ENCODE data around the gene FAM110D. TPM values are rescaled to one million over a fixed set of nuclear protein-coding genes. Genes with fewer than 3 reads are reported as not detected.

Gene FAM110D
- total and polyA plus RNA-seq, 3 donors from 2014 or later = 1.3 to 3.2 (median 1.8) TPM

DNA sequence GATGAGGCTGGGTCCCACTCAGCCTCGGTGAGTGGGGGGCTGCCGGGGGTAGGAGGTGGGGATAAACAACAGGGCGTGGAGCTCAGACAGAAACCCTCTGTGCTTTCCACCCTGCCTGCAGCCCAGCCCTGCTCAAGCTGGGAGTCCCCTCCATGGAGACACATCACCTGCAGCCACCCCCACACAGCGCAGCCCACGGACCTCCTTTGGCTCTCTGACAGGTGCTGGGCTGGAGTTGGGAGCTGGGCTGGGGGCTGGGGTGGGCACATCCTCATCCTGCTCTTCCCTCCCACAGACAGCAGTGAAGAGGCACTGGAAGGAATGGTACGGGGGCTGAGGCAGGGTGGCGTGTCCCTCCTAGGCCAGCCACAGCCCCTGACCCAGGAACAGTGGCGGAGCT lies 29.6 kb downstream of the FAM110D start:
- Histone ChIP-seq H3K36me3 (ENCODE audit: low read depth, missing control alignments) (no peaks in the 10 kb centered on the region), H3K27me3 (no peaks in the 10 kb centered on the region), H3K4me3 (no peak overlapping the region), H3K4me1 (no peaks in the 10 kb centered on the region), H3K9me3 (no peaks in the 10 kb centered on the region), H3K27ac (no peak overlapping the region)
- DNase-seq = no peak
- WGBS, 2 donors = 82% methylated on average over 8 of the region's 8 CpGs; no CpG with 5 or more reads in 1 of the 2 donors
- TF ChIP-seq, protein P1, sequence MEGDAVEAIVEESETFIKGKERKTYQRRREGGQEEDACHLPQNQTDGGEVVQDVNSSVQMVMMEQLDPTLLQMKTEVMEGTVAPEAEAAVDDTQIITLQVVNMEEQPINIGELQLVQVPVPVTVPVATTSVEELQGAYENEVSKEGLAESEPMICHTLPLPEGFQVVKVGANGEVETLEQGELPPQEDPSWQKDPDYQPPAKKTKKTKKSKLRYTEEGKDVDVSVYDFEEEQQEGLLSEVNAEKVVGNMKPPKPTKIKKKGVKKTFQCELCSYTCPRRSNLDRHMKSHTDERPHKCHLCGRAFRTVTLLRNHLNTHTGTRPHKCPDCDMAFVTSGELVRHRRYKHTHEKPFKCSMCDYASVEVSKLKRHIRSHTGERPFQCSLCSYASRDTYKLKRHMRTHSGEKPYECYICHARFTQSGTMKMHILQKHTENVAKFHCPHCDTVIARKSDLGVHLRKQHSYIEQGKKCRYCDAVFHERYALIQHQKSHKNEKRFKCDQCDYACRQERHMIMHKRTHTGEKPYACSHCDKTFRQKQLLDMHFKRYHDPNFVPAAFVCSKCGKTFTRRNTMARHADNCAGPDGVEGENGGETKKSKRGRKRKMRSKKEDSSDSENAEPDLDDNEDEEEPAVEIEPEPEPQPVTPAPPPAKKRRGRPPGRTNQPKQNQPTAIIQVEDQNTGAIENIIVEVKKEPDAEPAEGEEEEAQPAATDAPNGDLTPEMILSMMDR (IDR thresholded peaks at IDR 0.05) = no peak
- TF ChIP-seq POLR2A (IDR thresholded peaks at IDR 0.05) = no peak
- intact Hi-C loops (cut with DNase I; ENCODE audit: low total_unique reads) = no loop called here

DNA sequence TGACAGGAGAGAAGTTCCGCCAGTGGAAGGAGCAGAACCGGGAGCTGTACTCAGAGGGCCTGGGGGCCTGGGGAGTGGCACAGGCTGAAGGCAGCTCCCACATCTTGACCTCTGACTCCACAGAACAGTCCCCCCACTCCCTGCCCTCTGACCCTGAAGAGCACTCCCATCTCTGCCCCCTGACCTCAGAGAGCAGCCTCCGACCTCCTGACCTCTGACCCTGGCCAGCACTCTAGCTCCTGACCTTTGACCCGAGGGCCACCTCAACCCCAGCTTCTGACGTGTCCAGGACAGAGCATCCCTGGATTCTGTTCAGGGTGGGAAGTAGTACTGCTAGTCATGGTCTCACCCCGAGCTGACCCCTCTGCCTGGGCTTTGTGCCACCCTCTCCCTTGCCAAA lies 30.5 kb downstream of the FAM110D start:
- Histone ChIP-seq H3K27me3 (no peaks in the 10 kb centered on the region), H3K4me3 (no peak overlapping the region), H3K36me3 (ENCODE audit: low read depth, missing control alignments) (no peaks in the 10 kb centered on the region), H3K9me3 (no peaks in the 10 kb centered on the region), H3K4me1 (no peaks in the 10 kb centered on the region), H3K27ac (no peak overlapping the region)
- TF ChIP-seq, protein P1 (IDR thresholded peaks at IDR 0.05) = no peak
- TF ChIP-seq POLR2A (IDR thresholded peaks at IDR 0.05) = no peak
- WGBS, 2 donors = 55 to 74% methylated on average over 4 to 6 of the region's 6 CpGs
- no peak for DNase-seq
- intact Hi-C loops (cut with DNase I; ENCODE audit: low total_unique reads) = no loop called here

DNA sequence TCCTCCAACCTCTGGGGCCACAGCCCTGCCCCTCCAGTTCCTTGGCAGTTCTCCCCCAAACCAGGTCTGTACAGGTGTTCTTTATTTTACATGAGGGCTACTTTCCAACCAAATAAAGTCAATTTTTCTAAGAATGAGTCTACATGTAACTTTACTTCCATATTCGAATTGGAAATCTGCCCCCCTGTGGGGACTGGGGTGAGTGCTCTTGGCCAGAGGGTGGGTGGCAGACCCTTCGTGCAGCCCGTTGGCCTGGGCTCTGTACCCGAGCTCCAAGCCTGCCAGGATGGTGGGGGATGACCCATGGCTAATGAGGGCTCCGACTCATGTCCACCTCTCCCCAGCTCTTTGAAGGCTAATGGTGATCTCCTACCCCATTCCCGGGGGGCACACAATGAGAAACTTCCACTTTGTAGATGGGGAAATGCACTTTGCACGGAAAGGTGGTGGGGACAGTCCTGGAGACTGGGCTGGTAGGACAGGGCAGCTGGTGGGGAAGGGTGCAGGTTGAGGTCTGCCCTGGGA lies 30.9 kb downstream of the FAM110D start:
- H3K36me3 ChIP-seq (ENCODE audit: low read depth, missing control alignments) = no peaks in the 10 kb centered on the region
- 80 to 91% methylated on average over 7 of the region's 7 CpGs for WGBS, 2 donors
- no peaks in the 10 kb centered on the region for H3K4me1 ChIP-seq
- H3K9me3 ChIP-seq = no peaks in the 10 kb centered on the region
- intact Hi-C loops (cut with DNase I; ENCODE audit: low total_unique reads) = no loop called here
- no peak overlapping the region for H3K4me3 ChIP-seq
- H3K27me3 ChIP-seq = no peaks in the 10 kb centered on the region
- DNase-seq = no peak
- no peak for TF ChIP-seq POLR2A (IDR thresholded peaks at IDR 0.05)
- TF ChIP-seq, protein P1 (IDR thresholded peaks at IDR 0.05) = no peak
- H3K27ac ChIP-seq = no peak overlapping the region

DNA sequence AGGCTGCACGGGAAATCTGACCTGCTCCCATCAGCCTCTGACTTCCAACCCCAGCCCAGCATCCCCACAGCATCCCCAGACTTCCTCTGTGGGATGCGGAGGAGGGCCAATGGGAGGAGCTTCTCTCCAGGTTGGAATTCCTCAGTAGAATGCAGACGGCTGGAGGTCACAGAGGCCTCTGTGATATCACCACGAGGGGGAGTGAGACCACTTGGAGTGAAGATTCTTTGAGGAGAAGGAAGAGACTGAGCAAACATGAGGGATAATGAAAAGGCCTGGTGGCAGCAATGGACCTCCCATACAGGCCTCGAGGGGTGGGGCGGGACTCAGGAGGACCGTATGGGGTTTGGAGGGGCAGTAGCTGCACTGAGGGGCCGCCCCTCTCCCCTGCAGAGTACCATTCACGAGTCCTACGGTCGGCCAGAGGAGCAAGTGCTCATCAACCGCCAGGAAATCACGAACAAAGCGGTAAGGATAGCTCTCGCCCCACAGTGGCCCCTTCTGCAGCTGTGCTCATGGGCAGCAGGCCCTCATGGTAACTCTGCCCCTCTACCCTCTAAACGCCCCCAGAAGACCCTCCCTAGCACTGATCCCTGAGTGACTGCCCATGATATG lies 31.6 kb downstream of the FAM110D start, which contains the start of gene CATSPER4:
Gene CATSPER4 (plus strand): TSS at position 230 of the 615 bp plus-strand sequence. CDS start 26 bp downstream, at position 256.
- H3K27ac ChIP-seq = no peak within 1 kb of the TSS
- peak; percentile 67 for DNase-seq
- no peak for TF ChIP-seq POLR2A (IDR thresholded peaks at IDR 0.05)
- TF ChIP-seq, protein P1 (IDR thresholded peaks at IDR 0.05) = peak in 1 of 3 experiments; percentile 10
- intact Hi-C loops (cut with DNase I; ENCODE audit: low total_unique reads) = no loop called here
- H3K4me1 ChIP-seq = no peaks in the 10 kb centered on the region
- H3K4me3 ChIP-seq = no peak within 1 kb of the TSS
- H3K27me3 ChIP-seq = no peaks in the 10 kb centered on the region
- 49 to 66% methylated on average over 16 of the region's 16 CpGs for WGBS, 2 donors
- no peaks in the 10 kb centered on the region for H3K36me3 ChIP-seq (ENCODE audit: low read depth, missing control alignments)
- H3K9me3 ChIP-seq = no peaks in the 10 kb centered on the region

DNA sequence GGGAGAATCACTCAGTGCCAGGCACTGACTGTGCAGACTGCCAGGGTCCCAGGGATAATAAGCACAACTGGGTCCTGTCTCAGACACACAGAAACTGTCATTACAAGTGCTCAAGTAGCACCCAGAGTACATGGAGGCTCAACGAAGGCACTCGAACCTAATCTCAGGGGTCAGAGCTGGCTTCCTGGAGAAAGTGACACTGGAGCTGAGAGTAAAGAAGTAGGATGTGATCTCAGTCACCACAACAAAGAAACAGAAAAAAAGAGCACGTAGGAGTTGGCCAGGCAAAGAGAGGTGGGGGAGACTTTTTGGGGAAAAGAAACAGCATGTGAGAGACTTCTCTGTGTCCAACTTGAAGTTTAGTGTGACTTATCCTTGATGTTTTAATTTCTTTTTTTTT lies 32.9 kb downstream of the FAM110D start:
- intact Hi-C loops (cut with DNase I; ENCODE audit: low total_unique reads) = no loop called here
- WGBS, 2 donors = 65 to 73% methylated on average over 3 of the region's 3 CpGs

More for the DNA sequence above, 32.9 kb downstream of the FAM110D start:
- Histone ChIP-seq H3K27ac (no peak overlapping the region), H3K36me3 (ENCODE audit: low read depth, missing control alignments) (no peaks in the 10 kb centered on the region), H3K4me3 (no peak overlapping the region), H3K27me3 (no peaks in the 10 kb centered on the region), H3K9me3 (no peaks in the 10 kb centered on the region), H3K4me1 (no peaks in the 10 kb centered on the region)
- DNase-seq = no peak
- TF ChIP-seq, protein P1 (IDR thresholded peaks at IDR 0.05) = no peak
